GM12801 (cell line): ENCODE data around the gene RPL35.

Experiments
- TF ChIP-seq, protein P1 (sequence below): IDR thresholded peaks from one replicate; pipeline ENCODE4 v1.5.1; 2011; ENCODE audit warnings: control low read depth; ENCODE audit not compliant: insufficient read length; ENCODE audit errors: extremely low read depth

The RPL35 gene

GRCh38 chr9:124890179-124890578, 28.4 kb upstream of the RPL35 start:
- TF ChIP-seq, protein P1, sequence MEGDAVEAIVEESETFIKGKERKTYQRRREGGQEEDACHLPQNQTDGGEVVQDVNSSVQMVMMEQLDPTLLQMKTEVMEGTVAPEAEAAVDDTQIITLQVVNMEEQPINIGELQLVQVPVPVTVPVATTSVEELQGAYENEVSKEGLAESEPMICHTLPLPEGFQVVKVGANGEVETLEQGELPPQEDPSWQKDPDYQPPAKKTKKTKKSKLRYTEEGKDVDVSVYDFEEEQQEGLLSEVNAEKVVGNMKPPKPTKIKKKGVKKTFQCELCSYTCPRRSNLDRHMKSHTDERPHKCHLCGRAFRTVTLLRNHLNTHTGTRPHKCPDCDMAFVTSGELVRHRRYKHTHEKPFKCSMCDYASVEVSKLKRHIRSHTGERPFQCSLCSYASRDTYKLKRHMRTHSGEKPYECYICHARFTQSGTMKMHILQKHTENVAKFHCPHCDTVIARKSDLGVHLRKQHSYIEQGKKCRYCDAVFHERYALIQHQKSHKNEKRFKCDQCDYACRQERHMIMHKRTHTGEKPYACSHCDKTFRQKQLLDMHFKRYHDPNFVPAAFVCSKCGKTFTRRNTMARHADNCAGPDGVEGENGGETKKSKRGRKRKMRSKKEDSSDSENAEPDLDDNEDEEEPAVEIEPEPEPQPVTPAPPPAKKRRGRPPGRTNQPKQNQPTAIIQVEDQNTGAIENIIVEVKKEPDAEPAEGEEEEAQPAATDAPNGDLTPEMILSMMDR = no peak

GRCh38 chr9:124889006-124889405, 27.2 kb upstream of the RPL35 start:
- TF ChIP-seq, protein P1 = no peak

DNA sequence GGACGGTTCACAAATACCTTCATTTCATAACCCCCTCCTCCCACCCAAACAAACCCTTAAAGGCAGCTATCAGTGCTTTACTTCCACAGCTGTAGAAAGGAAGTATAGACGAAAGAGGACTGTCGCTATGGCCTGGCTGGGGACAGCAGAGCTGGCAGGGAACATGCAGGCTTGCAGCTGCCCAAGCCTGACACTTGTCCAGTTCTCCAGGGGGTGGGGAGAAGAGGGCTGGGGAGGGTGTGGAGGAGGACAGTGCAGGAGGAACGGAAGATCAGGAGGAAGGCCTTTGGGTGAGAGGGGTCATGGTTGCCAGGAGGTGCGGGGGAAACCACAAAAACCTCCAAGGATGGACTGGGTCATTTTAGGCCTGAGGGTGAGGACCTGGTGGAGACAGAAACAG, 26.1 kb upstream of the RPL35 start:
- TF ChIP-seq, protein P1 = no peak

DNA sequence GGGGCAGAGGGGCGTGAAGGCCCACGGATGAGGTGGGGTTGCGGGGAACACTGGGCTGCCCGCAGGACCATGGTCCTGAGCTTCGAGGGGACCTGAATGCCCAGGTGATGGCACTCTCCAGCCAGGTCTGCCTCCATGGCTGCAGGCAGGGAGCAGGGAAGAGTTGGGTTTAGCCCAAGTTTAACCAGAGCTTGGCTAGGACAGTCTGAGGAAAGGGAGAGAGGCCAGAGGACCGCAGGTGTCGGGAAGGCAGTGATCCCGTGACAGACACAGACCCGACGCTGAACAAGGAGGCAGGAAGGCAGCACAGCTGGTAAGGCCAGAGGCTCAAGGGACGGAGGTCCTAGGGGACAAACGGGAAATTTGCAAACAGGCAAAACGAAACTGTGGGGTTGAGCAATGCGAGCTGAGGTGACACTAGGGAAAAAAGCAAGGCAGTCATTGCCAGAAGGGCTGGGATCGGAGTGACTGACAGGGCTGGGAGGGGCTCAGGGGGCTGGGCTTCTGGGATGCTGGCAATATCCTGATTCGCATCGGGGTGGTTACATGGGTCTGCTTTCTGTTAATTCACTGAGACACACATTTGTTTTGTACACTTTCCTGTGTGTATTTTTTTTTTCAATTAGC, 25.2 kb upstream of the RPL35 start:
- TF ChIP-seq, protein P1 = no peak

GRCh38 chr9:124886461-124886860, 24.7 kb upstream of the RPL35 start:
- TF ChIP-seq, protein P1 = no peak

DNA sequence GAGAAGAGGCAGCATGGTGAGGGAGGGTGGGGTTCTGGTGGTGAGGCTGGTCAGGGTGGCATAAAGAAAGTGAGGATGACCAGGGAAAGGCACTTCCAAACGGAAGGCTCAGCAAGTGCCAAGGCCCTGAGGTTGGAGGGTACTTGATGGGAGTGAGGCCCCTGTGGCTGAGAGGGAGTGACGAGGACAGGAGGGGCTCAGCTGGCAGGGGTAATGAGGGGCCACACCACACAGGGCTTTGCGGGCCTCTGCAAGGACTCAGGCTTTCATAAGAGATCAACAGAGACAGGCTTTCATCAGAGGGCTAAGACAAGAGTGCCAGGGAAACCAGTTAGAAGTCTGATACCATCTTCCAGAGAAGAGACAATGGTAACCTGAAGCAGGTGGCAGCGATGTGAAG, 23.8 kb upstream of the RPL35 start:
- TF ChIP-seq, protein P1 = no peak

- TF ChIP-seq, protein P1 = no peak
Measured at GRCh38 chr9:124884376-124884775, 22.6 kb upstream of the RPL35 start.
